IMR-90 (cell line): Measurements from ENCODE around the gene ITPK1. TPM values are rescaled to one million over a fixed set of nuclear protein-coding genes. Genes with fewer than 3 reads are reported as not detected.

Source experiments
- ATAC-seq: fragments of 200-7000 bp; cut with Tn5 transposase; 2 replicates; pipeline ENCODE4 v1.9.1; 2020; ENCODE audit warnings: low read depth, mild to moderate bottlenecking, moderate library complexity
- BruUV-seq: library from RNA; stranded (reverse); fragments of 400-500 nt; replicated peaks from 2 replicates; lab custom pipeline; 2021; lab: Mats Ljungman, UMichigan
- CTCF ChIA-PET: fragments of 300-600 bp; formaldehyde crosslinking; extraction: SDS; loops from one replicate; lab custom pipeline; 2021; ENCODE audit warnings: antibody characterized with exemption; lab: Yijun Ruan, JAX
- POLR2A ChIA-PET: fragments of 300-600 bp; sonication (Branson Sonifier 250); formaldehyde crosslinking; loops from one replicate; lab custom pipeline; 2022; ENCODE audit warnings: antibody characterized with exemption; ENCODE audit not compliant: unreplicated experiment; lab: Charles Lee
- DNase-seq: peaks from one replicate; pipeline ENCODE4 v3.0.0; 2013
- H2AFZ ChIP-seq: replicated peaks from 2 replicates; pipeline ENCODE3; 2013; ENCODE audit warnings: low read length, mild to moderate bottlenecking; ENCODE audit not compliant: poor library complexity
- H2AK5ac ChIP-seq: 2 replicates; pipeline ENCODE4 v1.6.1; 2013; ENCODE audit warnings: low read depth, low read length, inconsistent platforms
- H2AK9ac ChIP-seq: replicated peaks from 2 replicates; pipeline ENCODE3; 2013; ENCODE audit warnings: mild to moderate bottlenecking, low read depth, low read length, moderate library complexity; ENCODE audit not compliant: poor library complexity
- H2BK120ac ChIP-seq: 2 replicates; pipeline ENCODE4 v1.6.1; 2013; ENCODE audit warnings: low read depth, low read length, inconsistent platforms
- H2BK15ac ChIP-seq: 3 replicates; pipeline ENCODE4 v1.6.1; 2013; ENCODE audit warnings: low read depth, low read length, inconsistent platforms
- H2BK20ac ChIP-seq: 2 replicates; pipeline ENCODE4 v1.6.1; 2013; ENCODE audit warnings: low read depth, mild to moderate bottlenecking, inconsistent platforms, low read length, moderate library complexity
- H2BK5ac ChIP-seq: 2 replicates; pipeline ENCODE4 v1.6.1; 2013; ENCODE audit warnings: mild to moderate bottlenecking, low read depth, low read length, inconsistent platforms; ENCODE audit not compliant: poor library complexity, severe bottlenecking
- H3K14ac ChIP-seq: replicated peaks from 2 replicates; pipeline ENCODE4 v1.6.1; 2013; ENCODE audit warnings: low read depth, low read length, inconsistent platforms
- H3K18ac ChIP-seq: 2 replicates; pipeline ENCODE4 v1.6.1; 2013; ENCODE audit warnings: low read depth, low read length, control low read depth
- H3K23ac ChIP-seq: 2 replicates; pipeline ENCODE4 v1.6.1; 2013; ENCODE audit warnings: low read depth, low read length, inconsistent platforms
- H3K27ac ChIP-seq: 2 replicates; pipeline ENCODE4 v1.5.1; 2013; ENCODE audit warnings: mild to moderate bottlenecking, control low read depth, low read length; ENCODE audit not compliant: insufficient read depth
- H3K27me3 ChIP-seq: 2 replicates; pipeline ENCODE4 v1.6.1; 2013; ENCODE audit warnings: low read length; ENCODE audit not compliant: control insufficient read depth, insufficient read depth
- H3K36me3 ChIP-seq: 2 replicates; pipeline ENCODE4 v1.6.1; 2013; ENCODE audit warnings: low read length, mixed read lengths; ENCODE audit not compliant: control insufficient read depth, insufficient read depth
- H3K4ac ChIP-seq: 2 replicates; pipeline ENCODE4 v1.6.1; 2013; ENCODE audit warnings: low read depth, low read length, inconsistent platforms
- H3K4me1 ChIP-seq: 2 replicates; pipeline ENCODE4 v1.6.1; 2013; ENCODE audit warnings: low read length, mixed read lengths; ENCODE audit not compliant: control insufficient read depth, insufficient read depth
- H3K4me2 ChIP-seq: 2 replicates; pipeline ENCODE4 v1.6.1; 2013; ENCODE audit warnings: low read depth, mild to moderate bottlenecking, control low read depth, low read length, moderate library complexity
- H3K4me3 ChIP-seq: 2 replicates; pipeline ENCODE4 v1.5.1; 2013; ENCODE audit warnings: low read depth, mild to moderate bottlenecking, control low read depth, low read length, moderate library complexity; ENCODE audit not compliant: insufficient read depth
- H3K56ac ChIP-seq: 2 replicates; pipeline ENCODE4 v1.6.1; 2013; ENCODE audit warnings: low read length, inconsistent platforms; ENCODE audit not compliant: insufficient read depth; ENCODE audit errors: extremely low read depth
- H3K79me1 ChIP-seq, 2 experiments: 2 replicates each; pipeline ENCODE4 v1.6.1; 2013; ENCODE audit warnings: low read length in 2 of 2, inconsistent platforms in 1 of 2, low read depth in 1 of 2
- H3K9ac ChIP-seq: 2 replicates; pipeline ENCODE4 v1.6.1; 2013; ENCODE audit warnings: low read depth, low read length, control low read depth
- H3K9me1 ChIP-seq: 2 replicates; pipeline ENCODE4 v1.6.1; 2013; ENCODE audit warnings: low read length, inconsistent platforms; ENCODE audit not compliant: insufficient read depth
- H3K9me3 ChIP-seq: 2 replicates; pipeline ENCODE4 v1.6.1; 2013; ENCODE audit warnings: low read length; ENCODE audit not compliant: control insufficient read depth, insufficient read depth
- H4K20me1 ChIP-seq: 2 replicates; pipeline ENCODE4 v1.6.1; 2013; ENCODE audit warnings: low read length, inconsistent platforms; ENCODE audit not compliant: insufficient read depth
- H4K5ac ChIP-seq: 2 replicates; pipeline ENCODE4 v1.6.1; 2013; ENCODE audit warnings: mild to moderate bottlenecking, low read depth, low read length, control low read depth
- H4K8ac ChIP-seq, 2 experiments: 2 replicates each; pipeline ENCODE4 v1.6.1; 2013; ENCODE audit warnings: low read depth in 2 of 2, low read length in 2 of 2, control low read depth in 1 of 2, inconsistent platforms in 1 of 2
- H4K91ac ChIP-seq: 2 replicates; pipeline ENCODE4 v1.6.1; 2013; ENCODE audit warnings: low read depth, low read length, inconsistent platforms; ENCODE audit not compliant: insufficient read depth
- BHLHE40 ChIP-seq: fragments of 150-350 bp; IDR thresholded peaks from 2 replicates; pipeline ENCODE4 v1.6.1; 2016; ENCODE audit warnings: mild to moderate bottlenecking, low read depth, low read length
- CEBPB ChIP-seq: IDR thresholded peaks from 2 replicates; pipeline ENCODE4 v1.6.1; 2012; ENCODE audit warnings: low read depth, low read length, improper control_type of control experiment
- CHD1 ChIP-seq: IDR thresholded peaks from 2 replicates; pipeline ENCODE4 v1.6.1; 2012; ENCODE audit warnings: low read depth, low read length, improper control_type of control experiment
- CTCF ChIP-seq: conservative IDR thresholded peaks from 2 replicates; pipeline ENCODE4 v1.5.1; 2012; ENCODE audit warnings: mild to moderate bottlenecking, low read depth, low read length, improper control_type of control experiment
- FOS ChIP-seq: fragments of 150-350 bp; IDR thresholded peaks from 2 replicates; pipeline ENCODE4 v1.6.1; 2016; ENCODE audit warnings: low read depth, low read length
- MAFK ChIP-seq: IDR thresholded peaks from 2 replicates; pipeline ENCODE4 v1.6.1; 2012; ENCODE audit warnings: low read depth, low read length, improper control_type of control experiment
- MAZ ChIP-seq: IDR thresholded peaks from 2 replicates; pipeline ENCODE4 v1.6.1; 2012; ENCODE audit warnings: low read depth, mild to moderate bottlenecking, low read length, improper control_type of control experiment, moderate library complexity, borderline replicate concordance
- MXI1 ChIP-seq: IDR thresholded peaks from 2 replicates; pipeline ENCODE4 v1.6.1; 2012; ENCODE audit warnings: low read depth, mild to moderate bottlenecking, low read length, moderate library complexity, borderline replicate concordance
- NFE2L2 ChIP-seq: fragments of 150-350 bp; IDR thresholded peaks from 2 replicates; pipeline ENCODE4 v1.6.1; 2016; ENCODE audit warnings: low read depth, mild to moderate bottlenecking, low read length
- POLR2A ChIP-seq: IDR thresholded peaks from 2 replicates; pipeline ENCODE4 v1.6.1; 2012; ENCODE audit warnings: mild to moderate bottlenecking, low read depth, low read length
- RAD21 ChIP-seq: IDR thresholded peaks from 2 replicates; pipeline ENCODE4 v1.6.1; 2012; ENCODE audit warnings: low read length, improper control_type of control experiment
- RCOR1 ChIP-seq: IDR thresholded peaks from 2 replicates; pipeline ENCODE4 v1.6.1; 2012; ENCODE audit warnings: mild to moderate bottlenecking, low read length, improper control_type of control experiment; ENCODE audit not compliant: insufficient replicate concordance
- RFX5 ChIP-seq: IDR thresholded peaks from 2 replicates; pipeline ENCODE4 v1.8.0; 2012; ENCODE audit warnings: low read depth, mild to moderate bottlenecking, low read length, moderate library complexity
- SMC3 ChIP-seq: fragments of 150-350 bp; IDR thresholded peaks from 2 replicates; pipeline ENCODE4 v1.6.1; 2016; ENCODE audit warnings: low read depth, mild to moderate bottlenecking, antibody characterized with exemption, low read length, moderate library complexity
- USF2 ChIP-seq: fragments of 150-350 bp; IDR thresholded peaks from 2 replicates; pipeline ENCODE4 v1.6.1; 2017; ENCODE audit warnings: mild to moderate bottlenecking, antibody characterized with exemption, low read length, low read depth
- WGBS, 2 experiments: methylation state at CpG; one replicate each; pipeline versions ENCODE4 v1.1.5 to v1.1.7; 2013; ENCODE audit warnings: missing lambda C conversion rate in 2 of 2; ENCODE audit not compliant: insufficient read length in 1 of 2; ENCODE audit errors: extremely low coverage in 2 of 2; 5-methylcytosine and 5-hydroxymethylcytosine counted together
- dilution Hi-C: fragments of 300-500 bp; cut with HindIII; formaldehyde crosslinking; loops from one replicate; pipeline ENCODE4 v1.14.3; 2018; ENCODE audit warnings: low sequenced_read_pairs; ENCODE audit not compliant: unreplicated experiment
- in situ Hi-C: fragments of 300-500 bp; cut with MboI; formaldehyde crosslinking; loops from 3 replicates; pipeline ENCODE4 v1.14.3; 2019; ENCODE audit warnings: low sequenced_read_pairs, inconsistent platforms, mixed read lengths
- intact Hi-C: fragments of 100-400 bp; cut with micrococcal nuclease; formaldehyde crosslinking; loops from 2 replicates; pipeline ENCODE4 v1.10.0; 2022
- polyA plus RNA-seq, 3 experiments: library from polyadenylated mRNA; depleted of rRNA; stranded (reverse); fragments of >200 nt; gene quantifications; 2 replicates each; pipeline ENCODE4 v1.2.3, GENCODE V29; 2012; ENCODE audit warnings: low replicate concordance in 1 of 3
- total RNA-seq: library from RNA; depleted of rRNA; stranded (reverse); fragments of >200 nt; gene quantifications from 2 replicates; pipeline ENCODE4 v1.2.3, GENCODE V29; 2012
- TF ChIP-seq, protein P1 (sequence below): fragments of 150-350 bp; IDR thresholded peaks from 2 replicates; pipeline ENCODE4 v1.6.1; 2016; ENCODE audit warnings: low read depth, mild to moderate bottlenecking, low read length, moderate library complexity, borderline replicate concordance

Gene ITPK1
- total and polyA plus RNA-seq, 2 of the 4 experiments (the other 2 are of a cell fraction), result 21.7 to 26.9 TPM

DNA sequence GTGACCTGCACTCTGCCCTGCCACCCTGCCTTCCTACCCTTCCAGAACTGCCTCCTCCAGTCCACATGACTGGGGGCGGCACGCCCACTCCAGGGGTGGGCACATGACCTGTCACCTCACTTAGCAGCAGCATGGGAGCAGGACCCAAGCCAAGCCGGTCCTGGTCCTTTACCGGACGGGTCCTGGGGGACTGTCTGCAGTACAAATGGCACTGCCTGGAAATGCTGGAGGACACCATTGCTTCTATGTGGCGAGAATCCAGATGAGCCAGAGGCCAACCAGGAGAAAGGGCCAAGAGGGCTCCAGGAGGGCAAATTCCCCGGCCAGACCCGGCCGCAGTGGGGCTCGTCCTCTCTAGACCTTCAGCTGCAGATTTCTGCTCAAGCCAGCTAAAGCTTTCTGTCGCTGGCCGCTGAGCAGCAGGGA lies 33.1 kb downstream of the ITPK1 start:
- H3K4ac ChIP-seq, result no peak overlapping the region
- no peaks in the 10 kb centered on the region for H3K9me1 ChIP-seq
- intact Hi-C loops (no loop called here), dilution Hi-C loops (no loop called here), in situ Hi-C loops (no loop called here)
- H2AFZ ChIP-seq, result no peak overlapping the region
- ATAC-seq (no peak), DNase-seq (no peak)
- ChIA-PET POLR2A (no interaction called here), CTCF (no interaction called here)
- no peaks in the 10 kb centered on the region; a peak in 1 of 4 replicates for H3K79me1 ChIP-seq
- H3K36me3 ChIP-seq, result no peaks in the 10 kb centered on the region; the same call in 1 of the 2 replicates
- peaks cover 1% of the 10 kb centered on the region; the same call in 1 of the 2 replicates for H3K4me1 ChIP-seq
- H4K20me1 ChIP-seq, result no peaks in the 10 kb centered on the region; the same call in 1 of the 2 replicates
- no peaks in the 10 kb centered on the region for H3K27me3 ChIP-seq
- H3K23ac ChIP-seq, result no peak overlapping the region
- no peak overlapping the region for H2BK5ac ChIP-seq
- H4K5ac ChIP-seq, result no peak overlapping the region
- H4K91ac ChIP-seq, result no peak overlapping the region
- H3K4me3 ChIP-seq, result no peak overlapping the region
- H3K18ac ChIP-seq, result no peak overlapping the region
- H2AK5ac ChIP-seq, result no peak overlapping the region
- H3K14ac ChIP-seq, result no peak overlapping the region
- WGBS, 2 experiments, result 91% methylated on average over 10 of the region's 12 CpGs; no CpG with 5 or more reads in 1 of the 2 experiments
- no peak overlapping the region for H3K56ac ChIP-seq
- no TSS peak for BruUV-seq
- no peak for TF ChIP-seq USF2
- TF ChIP-seq POLR2A, result no peak
- TF ChIP-seq, protein P1, sequence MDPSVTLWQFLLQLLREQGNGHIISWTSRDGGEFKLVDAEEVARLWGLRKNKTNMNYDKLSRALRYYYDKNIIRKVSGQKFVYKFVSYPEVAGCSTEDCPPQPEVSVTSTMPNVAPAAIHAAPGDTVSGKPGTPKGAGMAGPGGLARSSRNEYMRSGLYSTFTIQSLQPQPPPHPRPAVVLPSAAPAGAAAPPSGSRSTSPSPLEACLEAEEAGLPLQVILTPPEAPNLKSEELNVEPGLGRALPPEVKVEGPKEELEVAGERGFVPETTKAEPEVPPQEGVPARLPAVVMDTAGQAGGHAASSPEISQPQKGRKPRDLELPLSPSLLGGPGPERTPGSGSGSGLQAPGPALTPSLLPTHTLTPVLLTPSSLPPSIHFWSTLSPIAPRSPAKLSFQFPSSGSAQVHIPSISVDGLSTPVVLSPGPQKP, result no peak
- no peak for TF ChIP-seq FOS
- TF ChIP-seq CTCF, result no peak
- no peak for TF ChIP-seq RCOR1
- no peak for TF ChIP-seq CEBPB
- TF ChIP-seq SMC3, result no peak
- no peak for TF ChIP-seq BHLHE40
- no peak for TF ChIP-seq RAD21
- no peak for TF ChIP-seq RFX5
- TF ChIP-seq MXI1, result no peak
- no peak for TF ChIP-seq NFE2L2
- no peak for TF ChIP-seq MAFK
- no peak for TF ChIP-seq CHD1
- no peak for TF ChIP-seq MAZ
- H3K4me2 ChIP-seq, result no peak overlapping the region
- H4K8ac ChIP-seq, result no peak overlapping the region
- H3K9ac ChIP-seq, result no peak overlapping the region
- H2BK15ac ChIP-seq, result no peak overlapping the region
- no peak overlapping the region for H2BK20ac ChIP-seq
- H2BK120ac ChIP-seq, result no peak overlapping the region
- H3K27ac ChIP-seq, result no peak overlapping the region
- peaks cover 2% of the 10 kb centered on the region; the same call in 1 of the 2 replicates for H3K9me3 ChIP-seq
- H2AK9ac ChIP-seq, result no peak overlapping the region
